Neutrophil (primary cell): ENCODE measurements around the gene RETREG1.
"Not testable (repeated sequence)": the region's sequence is repeated elsewhere in the genome, so short reads cannot be mapped to it uniquely, and the experiment has no call there.

ENCODE experiments used
- H3K27ac ChIP-seq: fragments of 200-600 bp; sonication (generic); 2 replicates; pipeline ENCODE4 v1.5.1; 2016; ENCODE audit warnings: mild to moderate bottlenecking, moderate library complexity
- H3K27me3 ChIP-seq: fragments of 200-600 bp; sonication (generic); 2 replicates; pipeline ENCODE4 v1.6.0; 2016; ENCODE audit warnings: mild to moderate bottlenecking
- H3K36me3 ChIP-seq: fragments of 200-600 bp; sonication (generic); 2 replicates; pipeline ENCODE4 v1.5.1; 2017
- H3K4me1 ChIP-seq, 2 experiments: fragments of 200-600 bp in 1 of 2; sonication (generic) in 1 of 2; 1 replicate in 1 of 2; 2 replicates in 1 of 2; pipeline versions ENCODE4 v1.5.1 to v1.6.1; 2013 to 2016; ENCODE audit warnings: low read depth in 1 of 2, low read length in 1 of 2, mild to moderate bottlenecking in 1 of 2, moderate library complexity in 1 of 2; ENCODE audit not compliant: control insufficient read depth in 1 of 2, insufficient read depth in 1 of 2
- H3K4me3 ChIP-seq, 2 experiments: fragments of 200-600 bp in 1 of 2; sonication (generic) in 1 of 2; 1 replicate in 1 of 2; 2 replicates in 1 of 2; pipeline ENCODE4 v1.5.1; 2013 to 2016; ENCODE audit warnings: low read depth in 1 of 2, low read length in 1 of 2, mild to moderate bottlenecking in 1 of 2, moderate library complexity in 1 of 2
- H3K9me3 ChIP-seq: fragments of 200-600 bp; sonication (generic); 2 replicates; pipeline ENCODE4 v1.5.1; 2016
- TF ChIP-seq, protein P1 (sequence below): fragments of 200-600 bp; sonication (generic); IDR thresholded peaks from 2 replicates; pipeline ENCODE4 v1.5.1; 2016; ENCODE audit warnings: antibody characterized with exemption

RETREG1 gene

DNA sequence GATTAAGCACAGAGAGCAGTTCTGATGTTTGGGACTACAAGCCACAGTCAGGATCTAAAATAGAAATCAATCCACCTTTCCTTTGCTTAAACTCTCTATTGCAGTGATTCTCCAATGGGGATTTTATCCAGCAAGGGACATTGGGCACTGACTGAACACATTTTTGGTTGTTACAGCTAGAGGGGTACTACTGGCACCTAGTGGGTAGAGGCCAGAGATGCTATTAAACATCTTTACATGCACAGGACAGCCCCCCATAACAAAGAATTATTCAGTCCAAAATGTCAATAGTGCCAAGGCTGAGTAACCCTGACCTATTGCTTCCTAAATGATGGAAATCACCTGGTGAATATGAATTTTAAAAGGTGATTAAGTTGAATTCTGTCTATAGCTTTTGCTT, 163.2 kb downstream of the RETREG1 start:
- TF ChIP-seq, protein P1, sequence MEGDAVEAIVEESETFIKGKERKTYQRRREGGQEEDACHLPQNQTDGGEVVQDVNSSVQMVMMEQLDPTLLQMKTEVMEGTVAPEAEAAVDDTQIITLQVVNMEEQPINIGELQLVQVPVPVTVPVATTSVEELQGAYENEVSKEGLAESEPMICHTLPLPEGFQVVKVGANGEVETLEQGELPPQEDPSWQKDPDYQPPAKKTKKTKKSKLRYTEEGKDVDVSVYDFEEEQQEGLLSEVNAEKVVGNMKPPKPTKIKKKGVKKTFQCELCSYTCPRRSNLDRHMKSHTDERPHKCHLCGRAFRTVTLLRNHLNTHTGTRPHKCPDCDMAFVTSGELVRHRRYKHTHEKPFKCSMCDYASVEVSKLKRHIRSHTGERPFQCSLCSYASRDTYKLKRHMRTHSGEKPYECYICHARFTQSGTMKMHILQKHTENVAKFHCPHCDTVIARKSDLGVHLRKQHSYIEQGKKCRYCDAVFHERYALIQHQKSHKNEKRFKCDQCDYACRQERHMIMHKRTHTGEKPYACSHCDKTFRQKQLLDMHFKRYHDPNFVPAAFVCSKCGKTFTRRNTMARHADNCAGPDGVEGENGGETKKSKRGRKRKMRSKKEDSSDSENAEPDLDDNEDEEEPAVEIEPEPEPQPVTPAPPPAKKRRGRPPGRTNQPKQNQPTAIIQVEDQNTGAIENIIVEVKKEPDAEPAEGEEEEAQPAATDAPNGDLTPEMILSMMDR = no peak
- H3K27me3 ChIP-seq = no peaks in the 10 kb centered on the region
- peaks cover 91% of the 10 kb centered on the region for H3K36me3 ChIP-seq
- no peak overlapping the region for H3K4me3 ChIP-seq
- H3K4me1 ChIP-seq = peaks cover 0 to 10% of the 10 kb centered on the region in 2 experiments
- no peak overlapping the region for H3K27ac ChIP-seq
- peaks cover 7% of the 10 kb centered on the region for H3K9me3 ChIP-seq

DNA sequence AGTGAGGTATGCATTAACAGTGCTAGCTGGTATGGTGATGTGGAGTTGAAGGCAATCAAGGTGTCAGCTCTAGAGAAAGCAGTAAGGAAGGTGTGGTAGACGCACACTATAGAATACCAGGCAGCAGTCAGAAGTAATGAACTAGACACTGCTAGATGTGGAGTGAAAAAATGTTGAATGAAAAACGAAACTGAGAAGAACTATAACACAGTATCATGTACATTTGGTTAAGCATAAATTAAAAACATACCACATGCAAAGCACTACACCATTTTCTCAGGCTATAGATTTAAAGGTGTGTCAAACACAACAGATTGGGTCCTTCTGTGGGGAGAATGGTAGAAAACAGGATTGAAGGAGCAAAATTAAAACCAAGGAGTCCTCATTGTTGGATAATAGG, 166.6 kb downstream of the RETREG1 start:
- TF ChIP-seq, protein P1 = no peak
- Histone ChIP-seq H3K9me3 (peaks cover 7% of the 10 kb centered on the region), H3K4me1 (no peaks in the 10 kb centered on the region), H3K36me3 (peaks cover 85% of the 10 kb centered on the region), H3K27me3 (no peaks in the 10 kb centered on the region), H3K4me3 (no peak overlapping the region), H3K27ac (no peak overlapping the region)

DNA sequence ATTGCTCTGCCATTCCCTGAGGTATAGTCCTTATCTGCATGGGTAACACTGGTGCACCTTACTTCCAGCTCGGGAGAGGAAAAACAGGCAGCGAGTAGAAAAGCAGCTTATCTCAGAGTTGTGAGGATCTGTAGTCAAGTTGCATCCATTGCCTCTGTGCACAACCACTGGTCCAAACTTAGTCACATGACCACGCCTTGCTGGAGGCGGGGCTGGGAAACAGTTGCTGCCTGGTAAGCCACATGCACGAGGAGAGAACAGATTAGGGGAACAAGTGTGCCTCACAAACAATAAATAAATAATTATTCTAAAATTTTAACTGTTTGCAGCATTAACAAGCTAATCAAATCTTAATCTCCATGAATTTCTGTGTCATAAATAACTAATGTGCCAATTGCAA, 169.8 kb downstream of the RETREG1 start:
- peaks cover 62% of the 10 kb centered on the region for H3K36me3 ChIP-seq

DNA sequence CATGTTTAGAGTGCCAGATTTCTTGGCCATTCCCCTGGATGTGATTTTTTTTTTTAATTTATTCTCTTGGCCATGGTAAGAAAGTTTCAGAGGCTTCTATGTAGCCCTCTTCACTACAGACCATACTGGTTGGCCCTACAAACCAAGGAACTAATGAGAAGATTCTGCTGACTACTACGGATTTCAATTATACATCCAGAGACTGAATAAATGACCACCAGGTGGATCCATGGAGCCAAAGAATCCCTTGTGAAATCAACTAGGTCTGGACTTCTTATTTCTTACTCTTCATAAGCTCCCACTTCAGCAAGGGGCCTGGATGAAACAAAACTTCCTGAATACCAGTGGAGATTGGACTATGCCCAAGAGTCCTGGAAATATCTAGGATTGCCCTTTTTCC, 178.8 kb downstream of the RETREG1 start:
- TF ChIP-seq, protein P1 = no peak
- Histone ChIP-seq H3K27me3 (peaks cover 18% of the 10 kb centered on the region), H3K4me3 (no peak overlapping the region), H3K4me1 (no peaks in the 10 kb centered on the region), H3K36me3 (no peaks in the 10 kb centered on the region), H3K9me3 (no peaks in the 10 kb centered on the region), H3K27ac (no peak overlapping the region)

More for the DNA sequence above, 169.8 kb downstream of the RETREG1 start:
- Histone ChIP-seq H3K4me3 (no peak overlapping the region), H3K9me3 (peaks cover 7% of the 10 kb centered on the region), H3K27me3 (no peaks in the 10 kb centered on the region), H3K27ac (no peak overlapping the region), H3K4me1 (no peaks in the 10 kb centered on the region)
- TF ChIP-seq, protein P1 = no peak

DNA sequence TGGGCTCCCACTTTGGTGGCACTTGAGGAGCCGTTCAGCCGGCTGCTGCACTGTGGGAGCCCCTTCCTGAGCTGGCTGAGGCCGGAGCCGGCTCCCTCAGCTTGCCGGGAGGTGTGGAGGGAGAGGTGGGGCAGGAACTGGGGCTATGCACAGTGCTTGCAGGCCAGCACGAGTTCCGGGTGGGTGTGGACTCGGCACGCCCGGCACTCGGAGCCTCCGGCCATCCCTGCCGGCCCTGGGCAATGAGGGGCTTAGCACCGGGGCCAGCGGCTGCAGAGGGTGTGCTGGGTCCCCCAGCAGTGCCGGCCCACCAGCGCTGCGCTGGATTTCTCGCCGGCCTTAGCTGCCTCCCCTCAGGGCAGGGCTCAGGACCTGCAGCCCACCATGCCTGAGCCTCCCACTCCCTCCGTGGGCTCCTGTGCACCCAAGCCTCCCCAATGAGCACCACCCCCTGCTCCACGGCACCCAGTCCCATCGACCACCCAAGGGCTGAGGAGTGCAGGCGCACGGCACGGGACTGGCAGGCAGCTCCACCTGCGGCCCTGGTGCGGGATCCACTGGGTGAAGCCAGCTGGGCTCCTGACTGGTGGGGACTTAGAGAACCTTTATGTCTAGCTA, 180.6 kb downstream of the RETREG1 start:
- not testable (repeated sequence) for H3K4me3 ChIP-seq, H3K4me1 ChIP-seq, H3K9me3 ChIP-seq, H3K36me3 ChIP-seq, H3K27ac ChIP-seq
- peaks cover 27% of the 10 kb centered on the region for H3K27me3 ChIP-seq

DNA sequence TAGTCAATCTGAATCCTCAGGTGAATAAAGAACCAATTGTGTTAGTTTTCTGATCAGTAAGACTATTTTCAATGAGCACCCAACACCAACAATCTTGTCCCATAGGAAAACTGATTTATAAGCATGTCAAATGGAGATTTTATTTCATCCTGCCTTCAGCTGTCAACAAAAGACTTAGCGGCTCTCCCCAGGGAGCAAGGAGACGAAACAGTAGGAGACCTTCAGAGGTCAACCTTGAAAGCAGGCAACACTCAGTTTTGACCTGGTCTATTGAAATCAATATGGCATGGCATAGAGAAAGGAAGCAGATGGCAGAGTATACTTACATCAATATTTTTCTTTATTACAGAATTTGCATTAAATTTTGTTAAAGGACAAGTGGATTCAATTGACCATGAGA, 185.3 kb downstream of the RETREG1 start:
- no peaks in the 10 kb centered on the region for H3K9me3 ChIP-seq
- H3K27me3 ChIP-seq = peaks cover 52% of the 10 kb centered on the region
- no peak overlapping the region for H3K4me3 ChIP-seq
- H3K4me1 ChIP-seq = no peaks in the 10 kb centered on the region
- TF ChIP-seq, protein P1 = no peak
- H3K27ac ChIP-seq = no peak overlapping the region
- no peaks in the 10 kb centered on the region for H3K36me3 ChIP-seq
